Nephron progenitor cell (in vitro differentiated cells): Measurements from ENCODE around the gene DPY19L3.
"Not testable (repeated sequence)": the region's sequence is repeated elsewhere in the genome, so short reads cannot be mapped to it uniquely, and the experiment has no call there.

Experiments
- DNase-seq: peaks from one replicate; pipeline ENCODE4 v3.0.0; 2021
- H3K27ac Mint-ChIP-seq: 2 replicates; pipeline ENCODE4 v1.8.0; 2021; ENCODE audit warnings: mild to moderate bottlenecking, moderate library complexity, mixed read lengths
- H3K27me3 Mint-ChIP-seq: 2 replicates; pipeline ENCODE4 v1.8.0; 2021; ENCODE audit warnings: mild to moderate bottlenecking, low read depth, mixed read lengths; ENCODE audit not compliant: poor library complexity
- H3K36me3 Mint-ChIP-seq: 2 replicates; pipeline ENCODE4 v1.8.0; 2021; ENCODE audit warnings: low read depth, mixed read lengths
- H3K4me1 Mint-ChIP-seq: 2 replicates; pipeline ENCODE4 v1.8.0; 2021; ENCODE audit warnings: mixed read lengths
- H3K4me3 Mint-ChIP-seq: 2 replicates; pipeline ENCODE4 v1.8.0; 2021; ENCODE audit warnings: mild to moderate bottlenecking, moderate library complexity, mixed read lengths
- H3K9me3 Mint-ChIP-seq: 2 replicates; pipeline ENCODE4 v1.8.0; 2021; ENCODE audit warnings: mild to moderate bottlenecking, moderate library complexity, mixed read lengths
- CTCF ChIP-seq: fragments of 200-600 bp; sonication (generic); IDR thresholded peaks from 2 replicates; pipeline ENCODE4 v1.5.0; 2021; ENCODE audit warnings: antibody characterized with exemption

The DPY19L3 gene

DNA sequence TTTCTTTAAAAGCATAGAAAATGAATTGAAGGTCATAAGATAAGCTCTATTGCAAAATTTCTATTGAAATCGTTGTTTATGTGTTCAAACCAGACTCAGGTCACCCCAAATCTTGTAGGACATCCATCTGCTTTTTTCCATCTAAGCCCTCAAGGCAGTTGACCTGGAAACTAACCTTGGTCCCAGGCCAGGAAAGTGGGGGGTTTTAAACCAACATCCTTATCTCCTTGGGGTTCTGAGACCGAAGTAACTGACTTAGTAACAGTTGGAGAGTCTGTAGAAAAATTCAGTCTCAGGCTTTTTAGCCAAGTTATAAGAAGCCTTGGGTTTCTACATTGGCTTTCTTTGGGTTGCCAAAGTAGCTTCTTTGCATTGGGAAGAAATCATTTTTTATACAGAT is 36.8 kb upstream of the DPY19L3 start:
- no peak overlapping the region for H3K4me3 Mint-ChIP-seq
- no peak overlapping the region for H3K27ac Mint-ChIP-seq
- DNase-seq = no peak
- peaks cover 6% of the 10 kb centered on the region for H3K4me1 Mint-ChIP-seq
- no peak for TF ChIP-seq CTCF
- H3K27me3 Mint-ChIP-seq = no peaks in the 10 kb centered on the region
- H3K9me3 Mint-ChIP-seq = peaks cover 9% of the 10 kb centered on the region
- H3K36me3 Mint-ChIP-seq = peaks cover 95% of the 10 kb centered on the region

GRCh38 chr19:32372726-32373517 is 32.6 kb upstream of the DPY19L3 start:
- no peak for TF ChIP-seq CTCF

DNA sequence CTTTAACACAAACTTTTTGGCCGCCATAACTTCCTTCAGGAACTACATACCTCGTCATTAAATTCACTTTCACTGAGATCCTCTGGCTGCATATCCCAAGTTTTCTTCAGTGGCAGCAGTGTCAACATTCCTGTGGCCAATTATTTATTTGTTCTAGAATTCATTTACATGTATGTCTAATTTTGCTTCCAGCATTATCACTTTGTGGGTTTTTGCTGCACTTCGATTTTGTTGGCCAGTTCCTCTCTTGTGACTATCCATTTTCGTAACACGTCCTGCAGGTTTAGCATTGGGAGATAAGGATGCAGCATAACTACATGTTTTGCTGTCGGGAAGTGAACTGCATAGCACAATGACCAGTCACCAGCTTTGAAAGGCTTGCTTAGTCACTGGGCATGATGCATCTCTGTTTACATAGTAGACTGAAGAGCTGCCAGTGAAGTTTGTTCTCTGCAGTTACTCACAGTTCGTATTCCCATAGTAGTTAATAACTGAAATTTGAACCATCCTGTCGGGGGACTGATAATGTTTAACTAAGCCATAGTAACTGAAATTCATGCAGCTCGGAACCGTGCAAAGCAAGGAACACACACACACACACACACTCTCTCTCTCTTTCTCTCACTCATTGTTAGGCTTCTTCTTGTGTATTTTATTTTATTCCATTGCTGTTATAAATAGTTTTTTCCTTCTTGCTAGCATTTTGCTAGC is 31.8 kb upstream of the DPY19L3 start:
- no peaks in the 10 kb centered on the region for H3K27me3 Mint-ChIP-seq
- peaks cover 15% of the 10 kb centered on the region for H3K9me3 Mint-ChIP-seq
- peak overlapping the region; percentile 82 for H3K27ac Mint-ChIP-seq
- DNase-seq = no peak
- H3K36me3 Mint-ChIP-seq = peaks cover 90% of the 10 kb centered on the region
- TF ChIP-seq CTCF = no peak
- peaks cover 24% of the 10 kb centered on the region for H3K4me1 Mint-ChIP-seq
- no peak overlapping the region for H3K4me3 Mint-ChIP-seq

More at GRCh38 chr19:32372726-32373517, 32.6 kb upstream of the DPY19L3 start:
- Mint-ChIP-seq H3K27me3 (no peaks in the 10 kb centered on the region), H3K36me3 (peaks cover 95% of the 10 kb centered on the region), H3K27ac (peak overlapping the region; percentile 82), H3K4me1 (peaks cover 17% of the 10 kb centered on the region), H3K9me3 (peaks cover 15% of the 10 kb centered on the region), H3K4me3 (no peak overlapping the region)
- DNase-seq = no peak

- not testable (repeated sequence) for DNase-seq, H3K4me3 Mint-ChIP-seq, H3K27me3 Mint-ChIP-seq, H3K27ac Mint-ChIP-seq
- Mint-ChIP-seq H3K9me3 (peaks cover 15% of the 10 kb centered on the region), H3K36me3 (peaks cover 86% of the 10 kb centered on the region), H3K4me1 (peaks cover 26% of the 10 kb centered on the region)
Measured at GRCh38 chr19:32374362-32374761, 31.2 kb upstream of the DPY19L3 start.

GRCh38 chr19:32377088-32377487 is 28.5 kb upstream of the DPY19L3 start:
- not testable (repeated sequence) for DNase-seq, H3K27me3 Mint-ChIP-seq, H3K4me3 Mint-ChIP-seq, H3K27ac Mint-ChIP-seq
- H3K9me3 Mint-ChIP-seq = peaks cover 12% of the 10 kb centered on the region
- TF ChIP-seq CTCF = peak; percentile 33
- peaks cover 26% of the 10 kb centered on the region for H3K4me1 Mint-ChIP-seq
- H3K36me3 Mint-ChIP-seq = peaks cover 78% of the 10 kb centered on the region

DNA sequence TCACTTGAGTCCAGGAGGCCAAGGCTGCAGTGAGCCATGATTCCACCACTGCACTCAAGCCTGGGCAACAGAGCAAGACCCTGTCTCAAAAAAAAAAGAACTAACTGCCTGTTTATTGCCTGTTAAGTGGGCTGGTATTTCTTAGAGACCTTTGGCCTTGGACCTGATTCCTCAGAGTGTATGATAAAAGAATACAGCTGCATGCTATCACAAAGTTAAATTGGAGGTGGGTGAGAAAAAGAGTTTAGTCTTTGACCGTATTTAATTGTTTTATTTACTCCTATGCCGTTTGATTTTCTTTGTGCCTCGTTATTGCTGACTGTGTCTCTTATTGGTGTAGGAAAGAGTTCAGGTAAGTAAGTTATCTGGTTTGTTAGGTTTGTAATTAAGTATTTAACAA is 25.3 kb upstream of the DPY19L3 start:
- Mint-ChIP-seq H3K27ac (no peak overlapping the region), H3K4me3 (no peak overlapping the region), H3K36me3 (peaks cover 65% of the 10 kb centered on the region), H3K27me3 (no peaks in the 10 kb centered on the region), H3K4me1 (peaks cover 14% of the 10 kb centered on the region), H3K9me3 (peaks cover 6% of the 10 kb centered on the region)
- DNase-seq = no peak
- TF ChIP-seq CTCF = no peak
